Activated CD4-positive, alpha-beta T cell treated with anti-CD3 and anti-CD28 coated beads, Interleukin-2, amount 50 U/mL, for 24 hours (primary cell): ENCODE measurements around the gene MEOX1.

Experiments used
- DNase-seq, 2 donors: peaks; one replicate each; pipeline ENCODE4 v3.0.0-alpha.2; 2020; ENCODE audit warnings: low read depth in 1 of 2, low spot score in 1 of 2

The MEOX1 gene

GRCh38 chr17:43680461-43680860, 18.7 kb upstream of the MEOX1 start:
- no peak for DNase-seq

DNA sequence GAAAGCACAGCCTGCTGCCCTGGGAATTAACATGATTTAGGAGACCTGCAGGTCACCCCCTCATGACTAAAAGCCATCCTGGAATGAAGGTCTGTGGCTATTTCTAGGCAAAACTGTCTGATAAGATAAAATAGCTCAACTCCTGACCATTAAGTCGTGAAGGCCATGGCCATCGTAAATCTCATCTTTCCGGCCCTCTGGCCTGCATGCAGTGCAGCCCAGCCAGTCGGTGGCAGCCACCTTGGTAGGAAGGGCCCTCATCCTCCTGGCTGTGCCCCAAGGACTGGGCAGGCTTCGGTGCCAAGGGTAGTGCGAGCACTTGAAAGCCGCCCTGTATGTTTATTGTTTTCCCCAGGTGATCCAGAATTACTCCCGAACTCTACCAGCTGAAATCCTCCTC, 18.2 kb upstream of the MEOX1 start:
- no peak for DNase-seq

DNA sequence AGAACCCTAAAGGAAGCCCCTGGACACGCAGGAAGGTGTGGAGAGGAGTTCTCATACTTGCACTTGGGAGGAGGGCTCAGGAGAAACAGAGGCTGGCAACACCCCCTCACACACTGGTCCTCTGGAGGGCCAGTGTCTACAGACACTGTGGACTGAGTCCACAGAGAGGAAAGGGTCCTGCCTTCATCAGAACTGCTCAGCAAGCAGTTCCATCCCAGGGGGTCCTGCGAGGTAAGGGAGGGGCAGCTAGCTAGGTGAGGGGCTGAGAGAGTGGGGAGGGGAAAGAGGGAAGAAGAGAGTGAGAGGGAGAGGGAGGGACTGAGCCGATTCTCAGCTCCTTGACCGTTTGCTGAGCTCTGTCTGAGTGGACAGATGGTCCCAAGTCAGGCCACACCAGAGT, 17.7 kb upstream of the MEOX1 start:
- no peak for DNase-seq

- no peak for DNase-seq
These were observed 14.7 kb upstream of the MEOX1 start for GRCh38 chr17:43676471-43676870.

GRCh38 chr17:43674394-43674793, 12.7 kb upstream of the MEOX1 start:
- no peak for DNase-seq

DNA sequence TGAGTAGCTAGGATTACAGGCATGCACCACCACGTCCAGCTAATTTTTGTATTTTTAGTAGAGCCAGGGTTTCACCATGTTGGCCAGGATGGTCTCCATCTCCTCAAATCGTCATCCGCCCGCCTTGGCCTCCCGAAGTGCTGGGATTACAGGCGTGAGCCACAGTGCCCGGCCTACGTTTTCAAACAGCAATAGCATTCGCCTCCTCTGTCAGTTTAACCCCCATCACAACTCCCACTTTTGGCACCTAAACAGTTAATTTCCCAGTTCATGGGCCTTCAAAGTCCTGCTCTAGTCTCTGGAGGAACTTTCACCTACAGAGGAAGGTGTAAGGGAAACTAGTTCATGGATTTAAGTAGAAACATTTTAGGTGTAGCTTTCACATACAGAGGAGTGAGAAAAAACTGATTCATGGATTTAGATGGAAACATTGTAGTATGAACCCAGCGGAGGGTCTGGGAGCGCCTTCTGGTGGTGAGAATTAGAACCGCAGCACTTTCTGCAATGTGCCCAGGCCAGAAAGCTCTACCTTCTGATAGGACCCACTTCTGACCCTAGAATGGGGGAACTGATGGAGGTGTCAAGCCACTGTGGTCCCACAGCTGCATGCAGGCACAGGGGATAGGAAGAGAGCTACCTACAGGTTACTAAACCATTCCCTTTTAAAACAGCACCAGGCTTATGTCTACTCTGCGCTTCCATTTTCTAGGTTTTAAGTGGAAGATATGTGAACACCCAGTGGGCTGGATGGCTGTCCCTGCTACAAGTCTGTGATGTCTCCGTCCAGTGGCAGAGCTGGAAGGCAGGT, 12.0 kb upstream of the MEOX1 start:
- DNase-seq = peak; percentile 59 to 69

DNA sequence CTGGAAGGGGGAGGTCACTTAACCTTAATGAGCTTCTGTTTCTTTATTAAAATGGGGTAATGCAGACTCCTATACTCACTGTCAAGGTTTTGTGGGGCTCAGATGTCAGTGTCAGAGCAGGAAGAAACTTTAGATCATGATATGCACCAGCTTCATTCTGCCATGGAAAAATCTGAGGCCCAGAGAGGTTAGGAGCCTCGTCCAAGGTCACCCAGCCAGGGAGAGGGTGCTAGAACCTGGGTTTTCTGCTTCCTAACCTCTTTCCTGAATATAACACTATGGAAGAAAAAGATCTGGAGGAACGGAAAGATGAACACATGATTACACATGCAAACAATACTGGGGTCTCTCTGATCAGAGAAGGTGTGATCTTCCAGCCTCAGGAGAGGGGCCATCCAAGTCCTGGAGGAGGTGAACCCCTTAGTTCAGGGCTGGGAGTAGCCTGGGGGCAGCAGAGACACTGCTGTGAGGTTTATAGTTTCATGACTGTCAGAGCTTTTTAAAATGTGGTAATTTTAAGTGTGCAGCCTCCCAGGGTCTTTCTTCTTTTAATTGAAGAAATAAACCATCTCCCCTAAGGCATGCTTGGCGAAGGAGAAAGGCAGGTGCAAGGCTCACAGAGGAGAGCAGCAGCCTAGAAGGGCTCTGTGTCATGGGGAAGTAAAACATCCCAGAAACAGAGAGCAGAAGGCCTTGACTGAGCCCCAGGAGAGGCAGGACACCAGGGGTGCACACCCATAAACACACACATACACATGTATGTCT, 10.2 kb upstream of the MEOX1 start:
- DNase-seq = no peak

DNA sequence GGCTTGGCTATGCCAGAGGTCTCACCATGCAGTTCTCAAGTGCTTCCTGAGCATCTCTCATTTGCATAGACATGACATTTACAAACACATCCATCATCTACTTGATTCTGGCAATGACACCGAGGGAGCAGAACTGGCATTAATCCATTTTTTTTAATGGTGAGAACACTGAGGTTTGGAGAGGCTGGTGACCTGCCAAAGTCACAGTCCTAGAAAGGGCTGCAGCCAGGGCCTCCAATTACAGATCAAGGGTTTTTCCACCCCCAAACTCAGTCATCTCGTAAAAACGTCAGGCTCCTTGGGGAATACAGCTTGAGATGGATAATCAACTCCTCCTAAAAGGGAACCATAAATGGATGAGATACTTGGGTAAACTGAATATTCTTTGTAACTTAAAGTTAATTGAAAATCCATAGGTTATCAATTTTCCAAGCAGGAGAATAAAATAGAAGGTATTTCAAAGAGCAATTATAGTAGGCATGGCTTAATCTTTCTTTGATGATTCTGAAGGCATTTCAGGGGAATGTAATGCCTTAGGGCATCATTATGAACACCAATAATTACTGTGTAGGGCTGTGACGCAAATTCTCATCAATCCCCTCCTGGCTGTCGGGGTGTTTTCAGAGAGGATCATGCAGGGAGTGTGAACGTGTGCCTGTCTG, 9.4 kb upstream of the MEOX1 start:
- no peak for DNase-seq

GRCh38 chr17:43670645-43671030, 8.9 kb upstream of the MEOX1 start:
- DNase-seq = no peak

- DNase-seq = no peak
These were observed 8.4 kb upstream of the MEOX1 start for GRCh38 chr17:43669971-43670644.

GRCh38 chr17:43667947-43668348, 6.2 kb upstream of the MEOX1 start:
- no peak for DNase-seq

DNA sequence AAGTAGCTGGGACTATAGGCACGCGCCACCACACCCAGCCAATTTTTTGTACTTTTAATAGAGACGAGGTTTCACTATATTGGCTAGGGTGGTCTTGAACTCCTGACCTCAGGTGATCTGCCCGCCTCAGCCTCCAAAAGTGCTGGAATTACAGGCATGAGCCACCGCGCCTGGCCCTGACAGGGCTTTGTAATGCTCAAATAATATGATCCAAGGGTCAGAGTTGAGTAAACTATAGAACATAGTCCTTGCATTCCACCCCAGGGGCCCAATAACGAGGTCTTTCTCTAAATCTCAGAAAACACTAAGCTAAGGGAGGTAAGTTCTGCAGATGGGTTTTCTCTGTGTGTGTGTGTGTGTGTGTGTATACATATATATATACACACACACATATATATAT, 5.8 kb upstream of the MEOX1 start:
- no peak for DNase-seq

DNA sequence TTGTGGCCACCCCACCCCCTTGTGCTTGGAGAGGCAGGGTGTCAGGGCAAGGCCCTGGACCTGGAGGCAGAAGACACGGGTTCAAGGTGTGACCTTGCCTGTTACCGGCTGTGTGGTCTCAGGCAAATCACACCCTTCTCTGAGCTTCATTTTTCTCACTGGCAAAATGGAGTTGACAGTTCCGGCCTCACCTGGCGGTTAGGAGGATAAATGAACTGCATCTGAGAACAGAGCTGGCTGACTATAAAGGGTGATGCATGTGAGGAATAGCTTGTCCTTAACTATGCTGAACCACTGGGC, 4.2 kb upstream of the MEOX1 start:
- no peak for DNase-seq

- DNase-seq = no peak
These were observed 3.6 kb upstream of the MEOX1 start for GRCh38 chr17:43665084-43665936.

- DNase-seq = no peak
These were observed 2.4 kb upstream of the MEOX1 start for GRCh38 chr17:43664096-43664495.

DNA sequence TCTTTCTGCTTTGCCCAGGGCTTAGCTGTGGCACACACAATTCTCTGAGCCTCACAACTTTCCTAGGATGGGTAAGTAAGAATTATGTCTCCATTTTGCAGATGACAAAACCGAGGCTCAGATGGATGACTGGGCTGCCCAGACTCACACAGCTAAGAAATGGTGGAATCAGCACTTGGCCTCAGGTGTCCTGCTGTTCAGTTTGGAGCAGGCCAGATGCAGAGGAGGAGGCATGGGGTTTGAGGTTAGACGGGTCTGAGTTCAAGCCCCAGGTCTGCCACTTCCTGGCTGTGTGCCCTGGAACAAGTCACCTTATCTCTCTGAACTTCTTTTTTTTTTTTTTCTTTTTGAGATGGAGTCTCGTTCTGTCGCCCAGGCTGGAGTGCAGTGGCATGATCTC, 1.7 kb upstream of the MEOX1 start:
- no peak for DNase-seq

DNA sequence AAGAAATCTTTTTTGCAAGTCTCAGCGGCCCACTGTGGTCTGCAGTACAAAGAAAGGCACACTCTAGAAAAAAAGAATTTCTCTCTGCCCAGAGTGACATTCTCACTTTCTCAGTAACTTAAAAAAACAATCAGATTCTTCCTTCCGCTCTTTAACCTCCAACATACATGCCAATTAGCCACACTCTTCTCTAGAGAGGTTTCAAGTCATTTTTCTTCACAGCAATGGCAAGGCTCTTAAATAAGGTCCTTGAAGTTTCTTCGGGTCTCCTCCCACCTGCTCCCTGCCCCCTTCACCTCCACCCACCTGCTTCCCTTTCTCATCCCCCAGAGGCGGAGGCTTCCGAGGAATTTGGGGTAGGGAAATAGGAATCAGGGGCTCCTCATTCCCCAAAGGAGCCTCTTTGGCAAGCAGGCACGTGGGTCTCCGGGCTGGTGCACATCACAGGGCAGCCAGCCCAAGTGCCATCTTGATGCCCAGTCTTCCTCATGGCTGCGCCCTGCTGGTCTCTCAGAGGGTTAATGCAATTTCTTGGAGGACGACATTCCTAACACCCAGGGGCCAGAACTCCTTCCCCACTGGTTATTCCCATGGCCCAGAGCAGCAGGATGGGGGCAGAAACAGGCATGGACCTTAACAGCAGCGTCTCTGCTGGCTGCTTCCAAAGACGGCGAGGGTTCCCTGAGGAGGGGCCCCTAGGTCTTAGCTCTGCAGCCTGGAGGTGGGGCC, 855 bp upstream of the MEOX1 start:
- DNase-seq = no peak

DNA sequence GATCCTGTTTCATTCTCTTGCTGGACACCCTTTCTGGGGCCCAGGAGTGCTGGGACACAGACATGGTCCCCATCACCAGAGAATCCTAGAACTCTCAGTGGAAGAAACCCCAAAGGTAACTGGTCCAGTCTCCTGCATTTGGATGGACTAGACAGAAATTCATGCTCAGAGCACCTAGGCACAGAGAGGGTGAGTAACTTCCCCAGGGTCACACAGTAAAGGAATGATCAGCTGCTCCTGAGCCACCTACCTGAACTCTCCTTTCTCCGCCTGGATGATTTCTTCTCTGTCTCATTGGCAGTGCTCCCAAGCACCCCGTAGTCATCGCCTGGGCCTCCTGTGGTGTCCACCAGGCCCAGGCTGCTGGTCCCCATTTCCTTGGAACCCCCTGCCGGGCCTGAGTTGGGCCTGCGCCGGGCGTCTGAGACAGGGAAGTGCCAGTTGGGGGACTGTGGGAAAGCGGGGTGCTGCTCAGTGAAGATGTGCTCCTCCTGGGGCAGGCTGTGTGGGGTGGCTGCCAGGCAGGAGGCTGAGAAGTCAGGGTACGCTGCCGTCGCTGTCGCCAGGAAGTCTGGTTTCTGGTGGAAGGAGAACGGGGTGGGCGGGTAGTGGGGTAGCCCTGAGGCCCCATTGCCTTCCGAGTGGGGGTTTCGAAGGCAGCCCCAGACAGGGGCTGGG, 767 bp downstream of the MEOX1 start:
- no peak for DNase-seq

DNA sequence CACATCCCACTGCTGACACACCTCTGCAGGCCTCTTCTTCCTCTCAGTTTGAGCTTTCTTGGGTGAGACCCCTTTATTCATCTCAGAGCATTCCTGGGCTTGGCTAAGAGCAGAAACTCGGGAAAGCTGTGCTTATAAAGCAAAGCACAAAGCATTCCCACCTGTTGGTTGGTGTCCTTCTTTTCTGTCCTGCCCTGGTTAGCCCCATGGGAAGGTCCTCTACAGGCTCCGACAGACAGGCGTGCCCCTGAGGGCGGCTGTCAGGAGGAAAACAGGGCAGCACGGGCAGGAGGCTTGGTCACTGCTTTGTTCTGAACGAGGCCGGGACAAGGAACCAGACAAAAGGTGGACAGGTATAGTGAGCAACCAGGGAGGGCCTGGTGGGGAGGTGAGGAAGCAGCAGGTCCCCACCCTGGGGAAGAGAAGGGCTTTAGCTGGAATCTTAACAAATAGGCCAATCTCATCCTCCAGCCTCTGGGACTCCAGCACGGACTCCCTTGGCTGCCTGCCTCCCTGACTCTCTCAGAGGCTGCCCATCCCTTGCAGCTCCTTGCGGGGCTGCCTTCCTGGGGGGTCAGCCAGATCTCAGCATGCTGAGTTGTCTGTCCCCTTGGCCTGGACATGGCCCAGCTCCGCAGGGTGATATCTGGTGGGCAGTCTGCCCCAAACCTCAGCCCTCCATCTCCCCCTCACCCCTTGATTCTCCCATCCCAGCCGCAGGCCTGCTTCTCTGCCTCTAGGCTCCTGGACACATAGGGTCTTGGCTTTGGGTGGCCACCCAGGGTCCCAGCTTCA, 1.7 kb downstream of the MEOX1 start:
- no peak for DNase-seq
